ENCODE results near the gene MST1R.

DNA sequence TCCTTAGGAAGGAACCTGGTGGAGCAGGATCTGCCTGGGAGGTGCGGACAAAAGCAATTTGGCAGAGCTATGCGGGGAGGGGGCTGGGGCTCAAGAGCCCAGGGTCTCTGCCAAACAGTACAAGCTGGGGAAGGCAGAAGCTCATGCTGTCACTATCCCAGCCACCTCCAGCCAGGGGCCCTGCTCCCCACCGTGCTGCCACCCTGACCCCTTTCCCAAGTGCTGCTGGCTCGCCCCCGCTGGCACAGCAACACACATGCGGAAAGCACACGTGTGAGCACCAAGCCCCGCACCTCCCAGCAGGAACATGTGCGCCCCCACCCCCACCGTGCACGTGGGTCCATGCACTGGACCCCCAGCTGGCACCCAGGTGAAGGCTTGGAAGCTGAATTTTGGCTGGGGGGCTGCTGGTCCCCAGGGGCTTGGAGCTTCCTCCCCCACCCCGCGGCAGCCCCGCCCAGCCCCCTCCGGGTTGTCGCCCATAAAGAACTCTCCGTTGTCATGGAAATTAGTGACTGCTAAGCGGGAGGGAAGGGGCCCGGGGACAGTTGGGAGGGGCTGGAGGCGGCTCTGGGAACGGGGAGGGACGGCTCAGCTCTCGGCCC, 34.7 kb downstream of the MST1R start:
- TF ChIP-seq, protein P1, sequence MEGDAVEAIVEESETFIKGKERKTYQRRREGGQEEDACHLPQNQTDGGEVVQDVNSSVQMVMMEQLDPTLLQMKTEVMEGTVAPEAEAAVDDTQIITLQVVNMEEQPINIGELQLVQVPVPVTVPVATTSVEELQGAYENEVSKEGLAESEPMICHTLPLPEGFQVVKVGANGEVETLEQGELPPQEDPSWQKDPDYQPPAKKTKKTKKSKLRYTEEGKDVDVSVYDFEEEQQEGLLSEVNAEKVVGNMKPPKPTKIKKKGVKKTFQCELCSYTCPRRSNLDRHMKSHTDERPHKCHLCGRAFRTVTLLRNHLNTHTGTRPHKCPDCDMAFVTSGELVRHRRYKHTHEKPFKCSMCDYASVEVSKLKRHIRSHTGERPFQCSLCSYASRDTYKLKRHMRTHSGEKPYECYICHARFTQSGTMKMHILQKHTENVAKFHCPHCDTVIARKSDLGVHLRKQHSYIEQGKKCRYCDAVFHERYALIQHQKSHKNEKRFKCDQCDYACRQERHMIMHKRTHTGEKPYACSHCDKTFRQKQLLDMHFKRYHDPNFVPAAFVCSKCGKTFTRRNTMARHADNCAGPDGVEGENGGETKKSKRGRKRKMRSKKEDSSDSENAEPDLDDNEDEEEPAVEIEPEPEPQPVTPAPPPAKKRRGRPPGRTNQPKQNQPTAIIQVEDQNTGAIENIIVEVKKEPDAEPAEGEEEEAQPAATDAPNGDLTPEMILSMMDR (conservative IDR thresholded peaks at IDR 0.05; ENCODE audit: low read length), result no peak
- TF ChIP-seq EZH2phosphoT487 (IDR thresholded peaks at IDR 0.05; ENCODE audit: borderline replicate concordance, low read depth, low read length), result no peak
